GM23248 (cell line): ENCODE results near the gene SYTL3.

Experiments used
- EZH2 ChIP-seq: fragments of 200-600 bp; sonication (generic); IDR thresholded peaks from 2 replicates; pipeline ENCODE4 v1.6.1; 2018; ENCODE audit warnings: antibody characterized with exemption, mild to moderate bottlenecking; ENCODE audit not compliant: insufficient read depth, poor library complexity, severe bottlenecking
- EZH2phosphoT487 ChIP-seq: fragments of 200-600 bp; sonication (generic); IDR thresholded peaks from 2 replicates; pipeline ENCODE4 v1.6.1; 2018; ENCODE audit warnings: antibody characterized with exemption, moderate library complexity, mild to moderate bottlenecking, low read depth; ENCODE audit not compliant: insufficient read depth

- TF ChIP-seq EZH2 (no peak), EZH2phosphoT487 (no peak)
Measured at GRCh38 chr6:158662607-158662953, 12.7 kb downstream of the SYTL3 start.
